Gastroesophageal sphincter (tissue), 3 donors: ENCODE data around the gene PTPRN2.

ENCODE experiments used
- EP300 ChIP-seq: sonication (generic); formaldehyde crosslinking; IDR thresholded peaks from one replicate; pipeline ENCODE4 v1.6.1; 2017; ENCODE audit warnings: antibody characterized with exemption, mild to moderate bottlenecking
- POLR2A ChIP-seq, 2 donors: fragments of 450-650 bp; IDR thresholded peaks; one replicate each; pipeline ENCODE4 v1.6.1; 2017; ENCODE audit warnings: antibody characterized with exemption in 2 of 2, mild to moderate bottlenecking in 2 of 2, moderate library complexity in 1 of 2
- TF ChIP-seq, protein P1 (sequence below), 4 experiments: fragments of 200-600 bp in 2 of 4; fragments of 450-650 bp in 2 of 4; sonication (generic) in 1 of 4; IDR thresholded peaks; one replicate each; pipeline ENCODE4 v1.5.1; 2017 to 2019; ENCODE audit warnings: antibody characterized with exemption in 4 of 4, mild to moderate bottlenecking in 2 of 4, moderate library complexity in 2 of 4

DNA sequence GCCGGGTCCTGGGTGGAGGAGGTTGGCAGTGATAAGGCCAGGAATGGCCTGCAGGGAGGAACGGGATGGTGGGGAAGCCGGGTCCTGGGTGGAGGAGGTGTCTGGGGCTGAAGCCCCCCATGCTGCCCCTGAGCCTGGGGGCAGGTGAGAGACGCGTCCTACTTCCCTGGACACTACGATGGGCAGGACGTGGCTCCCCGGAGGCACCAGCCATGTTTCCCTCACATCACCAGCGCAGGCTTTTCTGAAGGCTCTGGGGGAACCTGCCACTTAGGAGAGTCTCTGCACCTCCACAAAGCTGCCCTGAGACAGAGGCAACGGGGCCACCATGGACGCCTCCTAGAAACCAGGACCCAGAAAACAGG is 926.0 kb downstream of the PTPRN2 start:
- TF ChIP-seq EP300 = no peak
- TF ChIP-seq, protein P1, sequence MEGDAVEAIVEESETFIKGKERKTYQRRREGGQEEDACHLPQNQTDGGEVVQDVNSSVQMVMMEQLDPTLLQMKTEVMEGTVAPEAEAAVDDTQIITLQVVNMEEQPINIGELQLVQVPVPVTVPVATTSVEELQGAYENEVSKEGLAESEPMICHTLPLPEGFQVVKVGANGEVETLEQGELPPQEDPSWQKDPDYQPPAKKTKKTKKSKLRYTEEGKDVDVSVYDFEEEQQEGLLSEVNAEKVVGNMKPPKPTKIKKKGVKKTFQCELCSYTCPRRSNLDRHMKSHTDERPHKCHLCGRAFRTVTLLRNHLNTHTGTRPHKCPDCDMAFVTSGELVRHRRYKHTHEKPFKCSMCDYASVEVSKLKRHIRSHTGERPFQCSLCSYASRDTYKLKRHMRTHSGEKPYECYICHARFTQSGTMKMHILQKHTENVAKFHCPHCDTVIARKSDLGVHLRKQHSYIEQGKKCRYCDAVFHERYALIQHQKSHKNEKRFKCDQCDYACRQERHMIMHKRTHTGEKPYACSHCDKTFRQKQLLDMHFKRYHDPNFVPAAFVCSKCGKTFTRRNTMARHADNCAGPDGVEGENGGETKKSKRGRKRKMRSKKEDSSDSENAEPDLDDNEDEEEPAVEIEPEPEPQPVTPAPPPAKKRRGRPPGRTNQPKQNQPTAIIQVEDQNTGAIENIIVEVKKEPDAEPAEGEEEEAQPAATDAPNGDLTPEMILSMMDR (IDR thresholded peaks at IDR 0.05) = no peak
- TF ChIP-seq POLR2A (IDR thresholded peaks at IDR 0.05) = no peak
